B cell (primary cell): ENCODE measurements around the gene FAM229A. TPM values are rescaled to one million over a fixed set of nuclear protein-coding genes. Genes with fewer than 3 reads are reported as not detected.
"Not testable (repeated sequence)": the region's sequence is repeated elsewhere in the genome, so short reads cannot be mapped to it uniquely, and the experiment has no call there.

Experiments
- ATAC-seq: fragments of 200-7000 bp; cut with Tn5 transposase; one replicate; pipeline ENCODE4 v1.10.0; 2021; ENCODE audit warnings: low read depth, mild to moderate bottlenecking, moderate number of reproducible peaks, moderate library complexity
- CTCF ChIA-PET: fragments of 350-600 bp; sonication (Branson Sonifier 250); formaldehyde crosslinking; loops from one replicate; lab custom pipeline; 2021; ENCODE audit warnings: antibody characterized with exemption, inconsistent platforms; lab: Charles Lee
- POLR2A ChIA-PET: fragments of 350-600 bp; sonication (Branson Sonifier 250); formaldehyde crosslinking; loops from one replicate; lab custom pipeline; 2021; ENCODE audit warnings: antibody characterized with exemption; lab: Charles Lee
- DNase-seq: peaks from one replicate; pipeline ENCODE4 v3.0.0; 2013
- H2AFZ ChIP-seq: 2 replicates; pipeline ENCODE4 v1.6.1; 2012; ENCODE audit warnings: mild to moderate bottlenecking, low read depth, low read length; ENCODE audit not compliant: insufficient read depth, poor library complexity, severe bottlenecking
- H3K27ac ChIP-seq, 2 donors: 1 replicate in 1 of 2; 2 replicates in 1 of 2; pipeline ENCODE4 v1.5.1; 2012 to 2013; ENCODE audit warnings: low read length in 2 of 2, mild to moderate bottlenecking in 2 of 2, moderate library complexity in 1 of 2
- H3K27me3 ChIP-seq, 4 experiments: fragments of 200-600 bp in 1 of 4; sonication (generic) in 1 of 4; replicated peaks in 1 of 4; 1 replicate in 2 of 4; 2 replicates in 2 of 4; pipeline versions ENCODE4 v1.6.1 to v1.7.0; 2013 to 2016; ENCODE audit warnings: low read length in 3 of 4, mild to moderate bottlenecking in 2 of 4, mixed read lengths in 1 of 4, moderate library complexity in 1 of 4; ENCODE audit not compliant: insufficient read depth in 4 of 4, control insufficient read depth in 3 of 4; ENCODE audit errors: control extremely low read depth in 1 of 4
- H3K36me3 ChIP-seq, 2 experiments: replicated peaks in 1 of 2; 1 replicate in 1 of 2; 2 replicates in 1 of 2; pipeline versions ENCODE4 v1.6.1 to v1.7.1; 2013; ENCODE audit warnings: low read length in 1 of 2; ENCODE audit not compliant: insufficient read depth in 2 of 2, control insufficient read depth in 1 of 2; ENCODE audit errors: control extremely low read depth in 1 of 2, extremely low read depth in 1 of 2
- H3K4me1 ChIP-seq, 2 donors: fragments of 200-600 bp in 1 of 2; sonication (generic) in 1 of 2; 1 replicate in 1 of 2; 2 replicates in 1 of 2; pipeline versions ENCODE4 v1.5.1 to v1.6.1; 2013 to 2017; ENCODE audit warnings: low read length in 2 of 2; ENCODE audit not compliant: control insufficient read depth in 2 of 2, insufficient read depth in 2 of 2
- H3K4me2 ChIP-seq: replicated peaks from 2 replicates; pipeline ENCODE3; 2012; ENCODE audit warnings: mild to moderate bottlenecking, low read depth, low read length; ENCODE audit not compliant: poor library complexity, severe bottlenecking
- H3K4me3 ChIP-seq, 5 experiments: fragments of 200-600 bp in 1 of 5; sonication (generic) in 1 of 5; 1 replicate in 3 of 5; 2 replicates in 2 of 5; pipeline versions ENCODE4 v1.5.1 to v1.7.0; 2011 to 2016; ENCODE audit warnings: low read length in 4 of 5, mild to moderate bottlenecking in 4 of 5, low read depth in 2 of 5, control low read depth in 1 of 5, moderate library complexity in 1 of 5; ENCODE audit not compliant: insufficient read depth in 1 of 5; ENCODE audit errors: control extremely low read depth in 1 of 5, extremely low read depth in 1 of 5
- H3K79me2 ChIP-seq: fragments of 200-600 bp; sonication (generic); one replicate; pipeline ENCODE4 v1.6.0; 2016; ENCODE audit warnings: low read length; ENCODE audit not compliant: control insufficient read depth, insufficient read depth
- H3K9ac ChIP-seq: fragments of 200-600 bp; sonication (generic); 2 replicates; pipeline ENCODE4 v1.6.1; 2017; ENCODE audit warnings: mild to moderate bottlenecking, low read length, moderate library complexity
- H3K9me3 ChIP-seq, 3 donors: one replicate each; pipeline versions ENCODE4 v1.6.1 to v1.7.1; 2013; ENCODE audit warnings: low read length in 2 of 3; ENCODE audit not compliant: control insufficient read depth in 2 of 3, insufficient read depth in 1 of 3; ENCODE audit errors: control extremely low read depth in 1 of 3
- H4K20me1 ChIP-seq: 2 replicates; pipeline ENCODE4 v1.6.0; 2012; ENCODE audit warnings: mild to moderate bottlenecking, low read length; ENCODE audit not compliant: insufficient read depth, control insufficient read depth, poor library complexity, severe bottlenecking
- H3K27ac Mint-ChIP-seq: one replicate; pipeline ENCODE4 v1.8.0; 2021; ENCODE audit warnings: mixed read lengths
- H3K27me3 Mint-ChIP-seq: one replicate; pipeline ENCODE4 v1.8.0; 2021; ENCODE audit warnings: mixed read lengths
- H3K4me1 Mint-ChIP-seq: one replicate; pipeline ENCODE4 v1.8.0; 2021; ENCODE audit warnings: mixed read lengths
- H3K4me3 Mint-ChIP-seq: one replicate; pipeline ENCODE4 v1.8.0; 2021; ENCODE audit warnings: mixed read lengths
- H3K9me3 Mint-ChIP-seq: one replicate; pipeline ENCODE4 v1.8.0; 2022; ENCODE audit warnings: mixed read lengths; ENCODE audit not compliant: insufficient read depth
- CTCF ChIP-seq: fragments of 200-600 bp; IDR thresholded peaks from one replicate; pipeline ENCODE4 v1.8.0; 2022; ENCODE audit warnings: antibody characterized with exemption, mild to moderate bottlenecking
- EZH2 ChIP-seq: IDR thresholded peaks from 2 replicates; pipeline ENCODE4 v1.6.1; 2012; ENCODE audit warnings: borderline replicate concordance, low read depth, mild to moderate bottlenecking, moderate library complexity, low read length; ENCODE audit not compliant: insufficient read depth, poor library complexity, severe bottlenecking
- WGBS: methylation state at CpG from one replicate; pipeline ENCODE4 v1.1.5; 2013; ENCODE audit warnings: missing lambda C conversion rate; ENCODE audit not compliant: insufficient coverage; 5-methylcytosine and 5-hydroxymethylcytosine counted together
- intact Hi-C: fragments of 100-400 bp; cut with micrococcal nuclease; formaldehyde crosslinking; loops from one replicate; pipeline ENCODE4 v1.10.0; 2022
- polyA plus RNA-seq: library from polyadenylated mRNA; depleted of rRNA; stranded (reverse); fragments of >200 nt; gene quantifications from 2 replicates; pipeline ENCODE4 v1.2.3, GENCODE V29; 2012
- total RNA-seq, 2 donors: library from RNA; stranded (reverse); fragments of 120-200 nt in 1 of 2; gene quantifications; 1 replicate in 1 of 2; 2 replicates in 1 of 2; pipeline versions ENCODE4 v1.2.3 to v1.2.4, GENCODE V29; 2013 to 2022

FAM229A gene
- total and polyA plus RNA-seq, 2 donors (not counting 1 experiment from before 2014, with no cell fraction given): 33.3 to 33.8 TPM

GRCh38 chr1:32398401-32398800 lies 36.1 kb upstream of the FAM229A start:
- no peak for DNase-seq
- Mint-ChIP-seq H3K4me1 (peaks cover 24% of the 10 kb centered on the region), H3K27me3 (peaks cover 3% of the 10 kb centered on the region), H3K4me3 (no peak overlapping the region), H3K9me3 (no peaks in the 10 kb centered on the region), H3K27ac (no peak overlapping the region)
- intact Hi-C loops: no loop called here
- CTCF ChIA-PET: interaction anchor here (1.3 to 5.1 kb wide), 5 partner anchors 9 to 375 kb away, joined by 3 to 76 read pairs (median 5); no protein-coding TSS in a partner anchor
- Histone ChIP-seq H3K27ac (no peak overlapping the region), H3K4me2 (no peak overlapping the region), H3K9ac (no peak overlapping the region), H3K4me1 (peaks cover 9 to 14% of the 10 kb centered on the region in 2 donors), H3K4me3 (no peak overlapping the region), H2AFZ (no peak overlapping the region), H4K20me1 (no peaks in the 10 kb centered on the region), H3K27me3 (no peaks in the 10 kb centered on the region), H3K9me3 (no peaks in the 10 kb centered on the region), H3K36me3 (no peaks in the 10 kb centered on the region), H3K79me2 (peaks cover 8% of the 10 kb centered on the region)
- ATAC-seq: no peak
- TF ChIP-seq CTCF (no peak), EZH2 (no peak)
- WGBS: 79% methylated on average over 2 of the region's 2 CpGs
- POLR2A ChIA-PET: no interaction called here

- H3K36me3 ChIP-seq, H3K4me3 ChIP-seq, POLR2A ChIA-PET, H3K9me3 ChIP-seq, ATAC-seq, DNase-seq, H3K27ac ChIP-seq, H4K20me1 ChIP-seq, H3K27ac Mint-ChIP-seq, intact Hi-C loops, H3K4me2 ChIP-seq, H3K9ac ChIP-seq, H3K9me3 Mint-ChIP-seq, H3K4me3 Mint-ChIP-seq, H2AFZ ChIP-seq, H3K27me3 ChIP-seq, H3K27me3 Mint-ChIP-seq: not testable (repeated sequence)
- 67% methylated on average over 1 of the region's 5 CpGs for WGBS
- H3K4me1 ChIP-seq: peaks cover 14 to 26% of the 10 kb centered on the region in 2 donors
- H3K79me2 ChIP-seq: peaks cover 27% of the 10 kb centered on the region
- H3K4me1 Mint-ChIP-seq: peaks cover 32% of the 10 kb centered on the region
- CTCF ChIA-PET: interaction anchor here (0.5 to 2.3 kb wide), 3 partner anchors 14 to 181 kb away, joined by 3 to 5 read pairs (median 3); no protein-coding TSS in a partner anchor
Measured at GRCh38 chr1:32396524-32396923, 34.2 kb upstream of the FAM229A start.
